SU-DHL-6 (cell line): ENCODE measurements around the gene SCTR.

ENCODE experiments used
- H2AFZ ChIP-seq: fragments of 200-600 bp; sonication (generic); 2 replicates; pipeline ENCODE4 v1.6.1; 2014; ENCODE audit warnings: low read depth, mild to moderate bottlenecking, moderate library complexity, mixed read lengths, antibody characterized with exemption, low read length; ENCODE audit not compliant: severe bottlenecking
- H3F3A ChIP-seq: fragments of 200-600 bp; shearing (Covaris generic); 2 replicates; pipeline ENCODE4 v1.6.0; 2016; ENCODE audit warnings: antibody characterized with exemption, mild to moderate bottlenecking; ENCODE audit not compliant: insufficient read depth
- H3K27ac ChIP-seq: fragments of 200-600 bp; sonication (generic); 2 replicates; pipeline ENCODE4 v1.5.1; 2016; ENCODE audit warnings: low read depth, mild to moderate bottlenecking, low read length, moderate library complexity, mixed read lengths
- H3K27me3 ChIP-seq: fragments of 200-600 bp; sonication (generic), shearing (Covaris generic); 2 replicates; pipeline ENCODE4 v1.6.0; 2014; ENCODE audit warnings: mild to moderate bottlenecking, low read length
- H3K36me3 ChIP-seq: fragments of 200-600 bp; sonication (generic); 2 replicates; pipeline ENCODE4 v1.6.1; 2014; ENCODE audit warnings: mild to moderate bottlenecking, low read length, mixed read lengths
- H3K4me2 ChIP-seq: fragments of 300-600, 200-600 bp; shearing (Covaris generic), sonication (generic); 2 replicates; pipeline ENCODE4 v1.6.0; 2014; ENCODE audit warnings: low read length, low read depth, mild to moderate bottlenecking; ENCODE audit not compliant: poor library complexity, severe bottlenecking
- H3K4me3 ChIP-seq: fragments of 200-600 bp; sonication (generic); 2 replicates; pipeline ENCODE4 v1.5.1; 2014; ENCODE audit warnings: antibody characterized with exemption, low read length, mild to moderate bottlenecking, mixed read lengths; ENCODE audit not compliant: insufficient read depth, poor library complexity, severe bottlenecking
- H3K79me2 ChIP-seq: fragments of 200-600 bp; sonication (generic); 2 replicates; pipeline ENCODE4 v1.6.1; 2014; ENCODE audit warnings: mild to moderate bottlenecking, low read length, moderate library complexity; ENCODE audit not compliant: insufficient read depth
- H3K9ac ChIP-seq: fragments of 200-600 bp; sonication (generic); 2 replicates; pipeline ENCODE4 v1.7.0; 2014; ENCODE audit warnings: mild to moderate bottlenecking, low read length
- H3K9me2 ChIP-seq: fragments of 200-600 bp; sonication (generic); replicated peaks from 2 replicates; pipeline ENCODE4 v1.6.1; 2014; ENCODE audit warnings: low read length; ENCODE audit not compliant: insufficient read depth
- H3K9me3 ChIP-seq: fragments of 200-600 bp; sonication (generic); 2 replicates; pipeline ENCODE4 v1.6.1; 2014; ENCODE audit warnings: low read length, mixed read lengths; ENCODE audit not compliant: insufficient read depth
- H4K20me1 ChIP-seq: fragments of 200-600 bp; sonication (generic); 2 replicates; pipeline ENCODE4 v1.6.1; 2014; ENCODE audit warnings: low read depth, mild to moderate bottlenecking, antibody characterized with exemption, low read length, moderate library complexity, mixed read lengths
- EZH2phosphoT487 ChIP-seq: fragments of 200-600 bp; sonication (generic), shearing (Covaris generic); conservative IDR thresholded peaks from 2 replicates; pipeline ENCODE4 v1.6.1; 2018; ENCODE audit warnings: mild to moderate bottlenecking, antibody characterized with exemption, low read length, moderate library complexity, mixed read lengths
- TF ChIP-seq, protein P1 (sequence below): fragments of 200-600 bp; sonication (generic); IDR thresholded peaks from one replicate; pipeline ENCODE4 v1.5.1; 2017; ENCODE audit warnings: antibody characterized with exemption, mild to moderate bottlenecking, low read length, moderate library complexity; ENCODE audit not compliant: insufficient read depth, poor library complexity, severe bottlenecking

Gene SCTR

DNA sequence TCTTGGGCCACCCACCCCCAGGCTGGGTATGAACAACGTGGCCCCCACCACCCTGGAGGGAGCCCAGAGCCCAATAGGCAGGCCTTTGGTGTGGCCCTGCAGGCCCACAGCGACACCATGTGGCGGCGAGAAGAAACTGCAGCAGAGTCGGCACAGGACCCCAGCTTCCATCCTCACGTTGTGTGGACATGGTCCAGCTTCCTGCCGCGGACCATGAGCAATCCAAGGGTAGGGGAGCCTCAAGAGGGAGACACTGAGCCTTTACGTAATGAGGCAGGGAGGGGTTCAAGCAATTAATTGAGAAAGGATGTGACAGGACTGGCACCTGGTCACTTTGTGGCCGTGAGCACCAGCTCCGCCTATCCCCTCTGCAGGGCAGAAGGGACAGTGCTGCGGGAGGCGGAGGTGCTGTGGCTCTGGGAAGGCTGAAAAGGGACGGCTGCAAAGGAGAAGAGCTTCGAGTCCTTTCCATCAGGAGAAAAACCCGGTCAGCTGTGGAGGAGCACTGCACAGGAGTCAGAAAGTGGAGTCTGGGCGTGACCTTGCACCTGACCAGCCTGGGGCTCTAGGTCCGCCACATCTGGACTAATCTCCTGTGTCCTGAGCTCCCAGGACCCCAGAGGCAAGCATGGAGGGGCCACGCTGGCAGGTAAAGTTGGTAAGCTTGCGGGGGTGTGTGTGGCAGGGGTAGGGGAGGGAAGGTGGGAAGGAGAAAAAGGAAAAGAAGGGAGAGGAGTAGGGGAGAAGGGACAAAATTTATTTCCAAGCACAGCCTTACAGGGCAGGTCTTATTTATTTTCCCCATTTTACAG, 47.8 kb downstream of the SCTR start:
- Histone ChIP-seq H3K4me2 (no peak overlapping the region), H2AFZ (no peak overlapping the region), H4K20me1 (no peaks in the 10 kb centered on the region), H3K36me3 (no peaks in the 10 kb centered on the region), H3K27me3 (no peaks in the 10 kb centered on the region), H3K9ac (no peak overlapping the region), H3K9me2 (no peaks in the 10 kb centered on the region), H3K4me3 (no peak overlapping the region), H3F3A (no peaks in the 10 kb centered on the region), H3K9me3 (no peaks in the 10 kb centered on the region), H3K79me2 (no peaks in the 10 kb centered on the region), H3K27ac (no peak overlapping the region)
- TF ChIP-seq, protein P1, sequence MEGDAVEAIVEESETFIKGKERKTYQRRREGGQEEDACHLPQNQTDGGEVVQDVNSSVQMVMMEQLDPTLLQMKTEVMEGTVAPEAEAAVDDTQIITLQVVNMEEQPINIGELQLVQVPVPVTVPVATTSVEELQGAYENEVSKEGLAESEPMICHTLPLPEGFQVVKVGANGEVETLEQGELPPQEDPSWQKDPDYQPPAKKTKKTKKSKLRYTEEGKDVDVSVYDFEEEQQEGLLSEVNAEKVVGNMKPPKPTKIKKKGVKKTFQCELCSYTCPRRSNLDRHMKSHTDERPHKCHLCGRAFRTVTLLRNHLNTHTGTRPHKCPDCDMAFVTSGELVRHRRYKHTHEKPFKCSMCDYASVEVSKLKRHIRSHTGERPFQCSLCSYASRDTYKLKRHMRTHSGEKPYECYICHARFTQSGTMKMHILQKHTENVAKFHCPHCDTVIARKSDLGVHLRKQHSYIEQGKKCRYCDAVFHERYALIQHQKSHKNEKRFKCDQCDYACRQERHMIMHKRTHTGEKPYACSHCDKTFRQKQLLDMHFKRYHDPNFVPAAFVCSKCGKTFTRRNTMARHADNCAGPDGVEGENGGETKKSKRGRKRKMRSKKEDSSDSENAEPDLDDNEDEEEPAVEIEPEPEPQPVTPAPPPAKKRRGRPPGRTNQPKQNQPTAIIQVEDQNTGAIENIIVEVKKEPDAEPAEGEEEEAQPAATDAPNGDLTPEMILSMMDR = peak; percentile 79
- TF ChIP-seq EZH2phosphoT487 = no peak

DNA sequence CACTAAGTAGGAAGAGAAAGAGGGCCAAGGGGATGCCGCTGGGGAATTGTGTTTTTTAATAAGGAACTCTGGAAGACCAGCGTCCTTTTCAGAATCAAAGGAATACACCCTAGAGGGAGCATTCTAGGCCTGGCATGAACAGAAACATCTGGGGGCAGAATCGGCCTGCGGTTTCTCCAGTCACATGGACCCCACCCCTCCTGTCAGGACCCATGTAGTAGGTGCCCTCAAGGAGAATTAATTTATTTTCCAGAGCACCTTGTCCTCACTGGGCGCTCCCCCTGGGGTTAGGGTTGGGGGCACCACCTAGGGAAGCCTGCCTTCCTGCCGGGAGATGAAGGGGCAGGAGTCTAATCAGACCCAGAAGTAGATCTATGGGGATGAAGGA, 48.4 kb downstream of the SCTR start:
- Histone ChIP-seq H2AFZ (no peak overlapping the region), H3K36me3 (no peaks in the 10 kb centered on the region), H3K9me2 (no peaks in the 10 kb centered on the region), H3K79me2 (no peaks in the 10 kb centered on the region), H3K27ac (no peak overlapping the region), H3F3A (no peaks in the 10 kb centered on the region), H4K20me1 (no peaks in the 10 kb centered on the region), H3K4me2 (no peak overlapping the region), H3K9ac (no peak overlapping the region), H3K27me3 (no peaks in the 10 kb centered on the region), H3K9me3 (no peaks in the 10 kb centered on the region), H3K4me3 (no peak overlapping the region)
- no peak for TF ChIP-seq EZH2phosphoT487
- TF ChIP-seq, protein P1 = no peak

DNA sequence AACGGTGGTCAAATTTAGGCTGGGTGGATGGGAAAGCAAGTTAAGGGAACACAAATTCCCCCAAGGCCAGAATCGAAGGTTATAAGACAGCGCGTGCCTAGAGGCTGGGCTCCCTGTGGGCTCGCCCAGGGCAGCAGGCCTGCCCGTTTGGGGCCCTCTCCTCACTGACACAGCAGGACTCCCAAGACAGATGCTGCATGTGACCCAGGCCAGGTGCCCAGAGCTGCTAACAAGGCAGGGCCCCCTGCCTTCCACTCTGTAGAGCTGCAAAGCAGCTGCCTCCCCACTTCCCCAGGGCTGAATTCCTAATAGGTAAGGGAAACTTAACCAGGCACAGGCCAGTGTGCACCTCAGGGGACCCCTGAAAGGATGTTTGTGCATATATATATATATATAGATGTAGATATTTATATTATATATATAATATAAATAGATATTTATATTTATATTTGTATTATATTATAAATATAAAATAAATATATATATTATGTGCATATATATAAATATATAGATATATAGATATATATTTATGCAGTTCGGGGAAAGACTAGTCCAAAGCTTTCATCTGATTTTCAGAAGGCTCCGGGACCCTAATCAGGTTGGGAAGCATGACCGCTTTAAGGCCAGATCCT, 48.9 kb downstream of the SCTR start:
- Histone ChIP-seq H3K9me2 (no peaks in the 10 kb centered on the region), H3K9me3 (no peaks in the 10 kb centered on the region), H3K27ac (no peak overlapping the region), H3F3A (no peaks in the 10 kb centered on the region), H3K4me3 (no peak overlapping the region), H3K79me2 (no peaks in the 10 kb centered on the region), H2AFZ (no peak overlapping the region), H3K9ac (no peak overlapping the region), H3K4me2 (no peak overlapping the region), H4K20me1 (no peaks in the 10 kb centered on the region), H3K36me3 (no peaks in the 10 kb centered on the region), H3K27me3 (no peaks in the 10 kb centered on the region)
- TF ChIP-seq EZH2phosphoT487 = no peak
- TF ChIP-seq, protein P1 = no peak
